Gastrocnemius medialis (tissue), 4 donors: Measurements from ENCODE around the gene PTPRN2.

ENCODE experiments used
- POLR2A ChIP-seq, 2 donors: fragments of 450-650 bp; IDR thresholded peaks; one replicate each; pipeline ENCODE4 v1.6.1; 2017; ENCODE audit warnings: antibody characterized with exemption in 2 of 2, mild to moderate bottlenecking in 2 of 2, moderate library complexity in 2 of 2
- TF ChIP-seq, protein P1 (sequence below), 5 experiments: fragments of 450-650 bp in 3 of 5; fragments of 200-600 bp in 2 of 5; sonication (generic) in 2 of 5; IDR thresholded peaks in 4 of 5; conservative IDR thresholded peaks in 1 of 5; 1 replicate in 4 of 5; 2 replicates in 1 of 5; pipeline ENCODE4 v1.5.1; 2016 to 2019; ENCODE audit warnings: antibody characterized with exemption in 5 of 5, mild to moderate bottlenecking in 3 of 5, moderate library complexity in 3 of 5

DNA sequence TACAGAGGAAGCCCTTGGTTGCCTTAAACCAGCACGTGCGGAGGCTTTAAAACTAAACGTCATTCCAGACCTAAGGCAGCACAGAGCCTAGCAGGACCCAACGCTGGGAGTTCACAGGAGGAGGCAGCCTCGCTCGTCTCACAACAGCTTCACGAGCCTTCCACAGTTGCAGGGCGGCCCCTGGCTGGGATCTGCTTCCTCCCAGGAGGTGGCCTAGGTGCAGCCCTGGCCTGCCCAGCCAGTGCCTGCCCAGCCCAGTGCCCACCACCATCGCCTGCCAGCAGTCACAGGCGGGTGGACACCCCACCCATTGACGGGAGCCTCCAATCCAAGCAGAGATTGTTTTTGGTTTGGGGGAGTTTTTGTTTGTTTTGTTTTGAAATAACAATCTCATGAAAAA is 96.5 kb downstream of the PTPRN2 start:
- no peak for TF ChIP-seq POLR2A (IDR thresholded peaks at IDR 0.05)
- TF ChIP-seq, protein P1, sequence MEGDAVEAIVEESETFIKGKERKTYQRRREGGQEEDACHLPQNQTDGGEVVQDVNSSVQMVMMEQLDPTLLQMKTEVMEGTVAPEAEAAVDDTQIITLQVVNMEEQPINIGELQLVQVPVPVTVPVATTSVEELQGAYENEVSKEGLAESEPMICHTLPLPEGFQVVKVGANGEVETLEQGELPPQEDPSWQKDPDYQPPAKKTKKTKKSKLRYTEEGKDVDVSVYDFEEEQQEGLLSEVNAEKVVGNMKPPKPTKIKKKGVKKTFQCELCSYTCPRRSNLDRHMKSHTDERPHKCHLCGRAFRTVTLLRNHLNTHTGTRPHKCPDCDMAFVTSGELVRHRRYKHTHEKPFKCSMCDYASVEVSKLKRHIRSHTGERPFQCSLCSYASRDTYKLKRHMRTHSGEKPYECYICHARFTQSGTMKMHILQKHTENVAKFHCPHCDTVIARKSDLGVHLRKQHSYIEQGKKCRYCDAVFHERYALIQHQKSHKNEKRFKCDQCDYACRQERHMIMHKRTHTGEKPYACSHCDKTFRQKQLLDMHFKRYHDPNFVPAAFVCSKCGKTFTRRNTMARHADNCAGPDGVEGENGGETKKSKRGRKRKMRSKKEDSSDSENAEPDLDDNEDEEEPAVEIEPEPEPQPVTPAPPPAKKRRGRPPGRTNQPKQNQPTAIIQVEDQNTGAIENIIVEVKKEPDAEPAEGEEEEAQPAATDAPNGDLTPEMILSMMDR (IDR thresholded peaks at IDR 0.05 in 4 of 5, conservative IDR thresholded peaks at IDR 0.05 in 1 of 5): no peak
